GM13976 (cell line): ENCODE measurements around the gene SLC22A7.
A peak's percentile ranks its signal among the peaks of the same experiment; 100 is the strongest.
"Not testable (repeated sequence)": the region's sequence is repeated elsewhere in the genome, so short reads cannot be mapped to it uniquely, and the experiment has no call there.

ENCODE experiments used
- DNase-seq: peaks from one replicate; pipeline ENCODE4 v3.0.0; 2012; ENCODE audit warnings: low spot score
- in situ Hi-C: fragments of 300-500 bp; cut with MboI; formaldehyde crosslinking; loops from one replicate; pipeline ENCODE4 v1.12.0; 2022; ENCODE audit warnings: low sequenced_read_pairs, mixed read lengths, inconsistent platforms; ENCODE audit not compliant: unreplicated experiment
- TF ChIP-seq, protein P1 (sequence below): IDR thresholded peaks from 2 replicates; pipeline ENCODE4 v1.5.1; 2012; ENCODE audit warnings: borderline replicate concordance, mild to moderate bottlenecking; ENCODE audit not compliant: insufficient read depth; ENCODE audit errors: extremely low read depth, missing control alignments, control extremely low read depth

Gene SLC22A7

DNA sequence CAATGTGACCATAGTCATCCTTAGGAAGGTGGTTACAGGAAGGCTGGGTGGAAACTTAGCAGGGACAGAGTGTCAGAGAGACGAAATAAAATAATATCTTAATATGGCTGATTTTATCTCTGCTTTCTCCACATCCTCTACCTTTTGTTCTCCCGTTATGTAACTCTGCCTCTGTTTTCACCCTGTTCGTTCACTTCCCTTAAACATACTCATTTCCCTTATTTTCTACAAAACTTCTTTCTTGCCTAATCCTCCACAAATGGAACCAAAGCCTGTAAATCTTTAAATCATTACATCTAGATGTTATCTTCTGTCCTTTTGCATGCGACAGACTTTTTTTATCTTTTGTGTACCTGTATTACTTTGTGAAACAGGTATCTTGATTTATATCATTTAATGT is 33.8 kb downstream of the SLC22A7 start:
- TF ChIP-seq, protein P1, sequence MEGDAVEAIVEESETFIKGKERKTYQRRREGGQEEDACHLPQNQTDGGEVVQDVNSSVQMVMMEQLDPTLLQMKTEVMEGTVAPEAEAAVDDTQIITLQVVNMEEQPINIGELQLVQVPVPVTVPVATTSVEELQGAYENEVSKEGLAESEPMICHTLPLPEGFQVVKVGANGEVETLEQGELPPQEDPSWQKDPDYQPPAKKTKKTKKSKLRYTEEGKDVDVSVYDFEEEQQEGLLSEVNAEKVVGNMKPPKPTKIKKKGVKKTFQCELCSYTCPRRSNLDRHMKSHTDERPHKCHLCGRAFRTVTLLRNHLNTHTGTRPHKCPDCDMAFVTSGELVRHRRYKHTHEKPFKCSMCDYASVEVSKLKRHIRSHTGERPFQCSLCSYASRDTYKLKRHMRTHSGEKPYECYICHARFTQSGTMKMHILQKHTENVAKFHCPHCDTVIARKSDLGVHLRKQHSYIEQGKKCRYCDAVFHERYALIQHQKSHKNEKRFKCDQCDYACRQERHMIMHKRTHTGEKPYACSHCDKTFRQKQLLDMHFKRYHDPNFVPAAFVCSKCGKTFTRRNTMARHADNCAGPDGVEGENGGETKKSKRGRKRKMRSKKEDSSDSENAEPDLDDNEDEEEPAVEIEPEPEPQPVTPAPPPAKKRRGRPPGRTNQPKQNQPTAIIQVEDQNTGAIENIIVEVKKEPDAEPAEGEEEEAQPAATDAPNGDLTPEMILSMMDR = no peak
- in situ Hi-C loops = no loop called here
- DNase-seq = no peak

DNA sequence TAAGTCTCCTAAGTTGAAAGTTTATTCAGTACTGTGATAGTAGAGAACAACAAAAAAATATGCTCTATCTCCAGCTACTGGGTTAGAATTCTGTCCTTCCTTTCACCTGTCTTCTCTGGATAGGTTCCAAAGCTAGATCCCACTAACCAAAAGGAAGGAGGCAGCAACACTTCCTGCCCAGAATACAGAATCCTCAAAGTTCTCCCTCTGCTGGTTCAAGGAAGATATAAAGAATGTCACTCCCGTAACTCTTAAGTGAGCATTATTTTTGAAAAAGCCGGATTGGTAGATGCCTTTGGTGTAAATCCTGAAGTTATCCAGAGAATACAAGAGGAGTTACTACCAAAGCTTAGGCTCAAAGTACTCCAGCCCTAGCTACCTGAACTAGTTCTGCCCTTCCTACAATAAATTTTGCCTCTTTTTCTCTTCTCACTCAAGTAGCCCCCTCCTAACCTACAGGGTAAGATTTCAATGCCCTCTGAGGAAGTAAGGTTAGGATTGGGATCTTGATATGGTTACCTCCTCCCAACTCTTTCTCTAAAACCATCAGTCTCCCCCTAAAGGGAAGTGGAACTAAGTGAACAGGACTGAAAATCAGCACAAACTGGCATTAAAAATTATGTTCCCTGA is 36.5 kb downstream of the SLC22A7 start:
- in situ Hi-C loops = no loop called here
- TF ChIP-seq, protein P1 = no peak
- DNase-seq = no peak

DNA sequence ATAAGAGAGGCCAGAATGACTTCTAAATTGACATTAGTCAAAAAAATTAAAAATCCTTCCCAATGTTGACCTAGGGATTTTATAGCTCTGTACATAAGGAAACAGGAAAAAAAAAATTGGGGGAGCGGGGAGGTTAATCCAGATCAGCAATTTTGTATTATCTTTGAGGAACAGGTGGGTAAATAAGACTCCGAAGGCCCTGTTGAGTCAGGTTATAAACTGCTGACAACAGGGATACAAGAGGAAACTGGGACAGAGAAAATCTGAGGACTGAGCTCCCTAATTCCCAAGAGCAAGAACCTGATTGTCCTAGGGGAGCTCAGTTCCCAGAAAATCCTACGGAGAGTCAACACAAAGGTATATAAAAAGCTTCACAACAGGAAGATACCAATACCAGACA is 37.4 kb downstream of the SLC22A7 start:
- no peak for DNase-seq
- in situ Hi-C loops = no loop called here

DNA sequence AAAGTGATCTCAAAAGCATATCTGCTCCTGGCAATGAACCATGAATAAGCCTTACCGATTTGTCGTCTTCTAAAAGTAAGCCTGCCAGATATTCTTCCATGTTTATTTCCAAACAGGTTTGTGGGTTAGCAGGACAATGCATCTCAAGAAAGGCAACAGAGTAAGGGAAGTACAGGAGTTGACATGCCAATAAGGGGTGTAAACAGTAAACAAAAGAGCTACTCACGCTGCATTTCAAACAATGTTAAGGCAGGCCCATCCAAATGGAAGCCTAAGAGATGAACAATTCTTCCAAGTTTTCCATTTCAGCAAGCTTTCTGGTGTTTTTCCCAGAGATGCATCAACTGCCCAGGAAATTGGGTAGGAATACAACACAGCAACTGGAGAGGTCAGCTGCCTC is 38.3 kb downstream of the SLC22A7 start:
- DNase-seq = no peak
- TF ChIP-seq, protein P1 = no peak
- in situ Hi-C loops = no loop called here

More for the DNA sequence above, 37.4 kb downstream of the SLC22A7 start:
- TF ChIP-seq, protein P1 = no peak

DNA sequence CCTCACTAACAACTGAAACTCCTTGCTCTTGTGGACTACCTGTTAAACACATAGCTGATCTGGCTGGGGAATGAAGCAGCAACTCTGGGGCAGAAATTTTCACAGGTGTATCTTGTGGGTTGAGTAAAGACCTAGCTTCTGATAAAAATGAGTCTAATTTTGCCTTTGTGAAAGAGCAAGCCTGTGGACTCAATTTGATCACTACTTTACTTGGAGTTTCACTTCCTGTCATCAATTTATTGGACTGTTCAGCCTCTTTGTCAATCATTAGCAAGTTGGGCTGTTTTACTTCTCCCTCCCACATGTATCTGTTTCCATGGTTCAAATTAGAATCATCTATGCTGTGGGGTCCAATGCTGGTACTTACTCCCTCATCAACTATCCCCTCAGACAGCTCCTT is 40.2 kb downstream of the SLC22A7 start:
- DNase-seq = peak; percentile 29
- TF ChIP-seq, protein P1 = no peak
- in situ Hi-C loops = no loop called here

DNA sequence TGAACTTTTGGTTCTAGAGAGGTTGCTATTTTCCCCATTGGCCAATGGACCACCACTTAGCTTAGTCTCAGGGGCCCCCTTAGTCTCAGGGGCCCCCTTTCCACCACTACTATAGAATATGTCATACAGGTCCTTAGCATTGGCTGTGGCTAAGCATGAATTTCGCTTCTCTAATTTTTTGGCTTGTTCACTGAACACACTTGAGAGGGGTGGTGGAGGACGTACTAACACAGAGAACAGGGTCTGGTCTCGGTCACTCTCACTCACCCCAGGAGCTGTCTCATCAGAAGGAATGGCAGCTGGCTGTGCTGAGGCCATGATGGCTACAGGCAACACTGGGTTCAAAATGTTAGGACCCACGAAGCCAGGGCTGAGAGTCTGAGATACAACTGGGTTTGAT is 41.1 kb downstream of the SLC22A7 start:
- peak; percentile 47 for DNase-seq
- TF ChIP-seq, protein P1 = no peak
- in situ Hi-C loops = no loop called here

DNA sequence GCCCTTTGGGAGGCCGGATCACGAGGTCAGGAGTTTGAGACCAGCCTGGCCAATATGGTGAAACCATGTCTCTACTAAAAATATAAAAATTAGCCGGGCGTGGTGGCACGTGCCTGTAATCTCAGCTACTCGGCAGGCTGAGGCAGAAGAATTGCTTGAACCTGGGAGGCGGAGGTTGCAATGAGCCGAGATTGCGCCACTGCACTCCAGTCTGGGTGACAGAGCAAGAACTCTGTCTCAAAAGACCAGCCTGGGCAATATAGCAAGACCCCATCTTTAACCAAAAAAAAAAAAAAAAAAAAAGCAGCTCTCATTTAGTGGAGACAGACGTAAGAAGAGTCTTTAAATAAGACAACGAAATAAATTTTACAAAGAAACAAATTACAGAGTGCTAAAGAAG is 48.2 kb downstream of the SLC22A7 start:
- DNase-seq, in situ Hi-C loops: not testable (repeated sequence)
